ENCODE data around the gene DRD4. TPM values are rescaled to one million over a fixed set of nuclear protein-coding genes. Genes with fewer than 3 reads are reported as not detected.
A peak's percentile ranks its signal among the peaks of the same experiment; 100 is the strongest.

DRD4 gene
- under 1 TPM; 0.68 TPM for total RNA-seq

DNA sequence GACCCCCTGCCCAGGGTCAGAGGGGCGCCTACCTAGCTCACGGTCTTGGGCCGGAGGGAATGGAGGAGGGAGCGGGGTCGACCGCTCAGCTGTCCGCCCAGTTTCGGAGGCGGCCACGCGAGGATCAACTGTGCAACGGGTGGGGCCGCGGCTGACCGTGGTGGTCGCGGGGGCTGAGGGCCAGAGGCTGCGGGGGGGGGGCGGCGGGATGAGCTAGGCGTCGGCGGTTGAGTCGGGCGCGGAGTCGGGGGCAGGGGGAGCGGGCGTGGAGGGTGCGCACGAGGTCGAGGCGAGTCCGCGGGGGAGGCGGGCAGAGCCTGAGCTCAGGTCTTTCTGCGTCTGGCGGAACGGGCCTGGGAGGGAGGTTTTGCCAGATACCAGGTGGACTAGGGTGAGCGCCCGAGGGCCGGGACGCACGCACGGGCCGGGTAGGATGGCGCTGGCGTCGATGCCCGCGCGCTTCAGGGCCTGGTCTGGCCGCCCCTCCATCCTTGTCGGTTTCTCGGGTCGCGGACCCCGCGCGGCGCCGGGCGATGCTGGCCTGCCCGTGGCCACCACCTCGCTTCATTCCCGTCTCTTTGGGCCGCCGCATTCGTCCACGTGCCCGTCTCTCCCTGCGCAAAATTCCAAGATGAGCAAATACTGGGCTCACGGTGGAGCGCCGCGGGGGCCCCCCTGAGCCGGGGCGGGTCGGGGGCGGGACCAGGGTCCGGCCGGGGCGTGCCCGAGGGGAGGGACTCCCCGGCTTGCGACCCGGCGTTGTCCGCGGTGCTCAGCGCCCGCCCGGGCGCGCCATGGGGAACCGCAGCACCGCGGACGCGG lies at the start of gene DRD4:
Gene DRD4 (plus strand): TSS at position 759 of the 822 bp plus-strand sequence. CDS start 36 bp downstream, at position 795.
- Histone ChIP-seq H3K36me3 (no peaks in the 10 kb centered on the region), H3K27ac (no peak within 1 kb of the TSS), H3K4me3 (peak within 1 kb of the TSS; percentile 4 to 33), H3K9me3 (no peaks in the 10 kb centered on the region), H3K4me1 (replicated peaks) (no peaks in the 10 kb centered on the region), H3K27me3 (replicated peaks; ENCODE audit: insufficient read depth) (no peaks in the 10 kb centered on the region)
- intact Hi-C loops (cut with DNase I): no loop called here
- no peak for DNase-seq (ENCODE audit: low spot score)
- no peak for TF ChIP-seq POLR2A (IDR thresholded peaks at IDR 0.05)
- TF ChIP-seq POLR2AphosphoS5 (IDR thresholded peaks at IDR 0.05): no peak
- TF ChIP-seq, protein P1, sequence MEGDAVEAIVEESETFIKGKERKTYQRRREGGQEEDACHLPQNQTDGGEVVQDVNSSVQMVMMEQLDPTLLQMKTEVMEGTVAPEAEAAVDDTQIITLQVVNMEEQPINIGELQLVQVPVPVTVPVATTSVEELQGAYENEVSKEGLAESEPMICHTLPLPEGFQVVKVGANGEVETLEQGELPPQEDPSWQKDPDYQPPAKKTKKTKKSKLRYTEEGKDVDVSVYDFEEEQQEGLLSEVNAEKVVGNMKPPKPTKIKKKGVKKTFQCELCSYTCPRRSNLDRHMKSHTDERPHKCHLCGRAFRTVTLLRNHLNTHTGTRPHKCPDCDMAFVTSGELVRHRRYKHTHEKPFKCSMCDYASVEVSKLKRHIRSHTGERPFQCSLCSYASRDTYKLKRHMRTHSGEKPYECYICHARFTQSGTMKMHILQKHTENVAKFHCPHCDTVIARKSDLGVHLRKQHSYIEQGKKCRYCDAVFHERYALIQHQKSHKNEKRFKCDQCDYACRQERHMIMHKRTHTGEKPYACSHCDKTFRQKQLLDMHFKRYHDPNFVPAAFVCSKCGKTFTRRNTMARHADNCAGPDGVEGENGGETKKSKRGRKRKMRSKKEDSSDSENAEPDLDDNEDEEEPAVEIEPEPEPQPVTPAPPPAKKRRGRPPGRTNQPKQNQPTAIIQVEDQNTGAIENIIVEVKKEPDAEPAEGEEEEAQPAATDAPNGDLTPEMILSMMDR (IDR thresholded peaks at IDR 0.05): no peak
- WGBS: 21% methylated on average over 91 of the region's 100 CpGs

DNA sequence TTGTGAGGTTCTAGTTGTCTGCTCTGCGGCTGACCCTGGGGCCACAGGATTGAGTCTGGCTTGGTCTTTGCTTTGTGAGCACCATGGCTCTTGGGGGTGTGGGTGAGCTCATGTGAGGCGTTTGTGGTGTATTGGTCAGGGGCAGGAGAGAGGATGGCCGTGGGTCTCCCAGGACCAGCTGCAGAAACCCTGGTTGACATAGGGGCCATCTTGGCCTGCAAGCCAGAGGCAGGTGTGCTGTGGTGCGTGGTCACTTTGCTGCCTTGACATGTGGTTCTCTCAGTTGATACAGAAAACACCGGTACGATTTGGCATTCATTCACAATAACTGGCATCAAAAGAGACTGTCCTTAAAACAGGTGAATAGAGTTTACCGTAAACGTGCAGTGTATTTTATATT lies 49.5 kb upstream of the DRD4 start:
- 88% methylated on average over 8 of the region's 8 CpGs for WGBS
- no peaks in the 10 kb centered on the region for H3K27me3 ChIP-seq (replicated peaks; ENCODE audit: insufficient read depth)
- intact Hi-C loops (cut with DNase I): no loop called here
- no peaks in the 10 kb centered on the region for H3K9me3 ChIP-seq
- H3K4me1 ChIP-seq (replicated peaks): no peaks in the 10 kb centered on the region
- H3K4me3 ChIP-seq: no peak overlapping the region
- no peak overlapping the region for H3K27ac ChIP-seq
- no peak for TF ChIP-seq POLR2AphosphoS5 (IDR thresholded peaks at IDR 0.05)
- H3K36me3 ChIP-seq: peaks cover 7 to 29% of the 10 kb centered on the region in 2 donors
- DNase-seq (ENCODE audit: low spot score): no peak

DNA sequence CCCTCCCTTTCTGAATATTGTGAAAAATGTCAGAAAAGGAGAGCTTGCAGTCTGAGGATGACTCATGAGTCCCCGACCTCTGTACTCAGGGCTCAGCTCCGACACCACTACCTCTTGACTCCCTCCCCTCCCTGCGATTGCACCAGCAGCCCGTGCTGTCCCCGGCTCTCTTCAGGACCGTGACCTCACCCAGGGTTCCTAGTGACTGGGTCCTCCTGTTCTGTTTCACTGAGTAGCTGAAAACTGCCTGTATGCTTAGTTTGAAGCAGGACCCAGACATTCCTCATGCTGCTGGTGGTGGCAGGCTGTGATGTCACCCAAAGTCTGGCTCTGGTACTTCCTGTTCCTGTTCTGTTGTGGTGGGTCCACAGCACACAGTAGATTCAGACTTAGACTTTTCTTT lies 49.1 kb upstream of the DRD4 start:
- Histone ChIP-seq H3K27ac (no peak overlapping the region), H3K36me3 (peaks cover 12 to 27% of the 10 kb centered on the region in 2 donors), H3K9me3 (no peaks in the 10 kb centered on the region), H3K4me1 (replicated peaks) (no peaks in the 10 kb centered on the region), H3K27me3 (replicated peaks; ENCODE audit: insufficient read depth) (no peaks in the 10 kb centered on the region), H3K4me3 (no peak overlapping the region)
- intact Hi-C loops (cut with DNase I): no loop called here
- WGBS: 75% methylated on average over 6 of the region's 6 CpGs
- TF ChIP-seq, protein P1 (IDR thresholded peaks at IDR 0.05): no peak
- TF ChIP-seq POLR2A (IDR thresholded peaks at IDR 0.05) (no peak), POLR2AphosphoS5 (IDR thresholded peaks at IDR 0.05) (no peak)
- DNase-seq (ENCODE audit: low spot score): no peak

DNA sequence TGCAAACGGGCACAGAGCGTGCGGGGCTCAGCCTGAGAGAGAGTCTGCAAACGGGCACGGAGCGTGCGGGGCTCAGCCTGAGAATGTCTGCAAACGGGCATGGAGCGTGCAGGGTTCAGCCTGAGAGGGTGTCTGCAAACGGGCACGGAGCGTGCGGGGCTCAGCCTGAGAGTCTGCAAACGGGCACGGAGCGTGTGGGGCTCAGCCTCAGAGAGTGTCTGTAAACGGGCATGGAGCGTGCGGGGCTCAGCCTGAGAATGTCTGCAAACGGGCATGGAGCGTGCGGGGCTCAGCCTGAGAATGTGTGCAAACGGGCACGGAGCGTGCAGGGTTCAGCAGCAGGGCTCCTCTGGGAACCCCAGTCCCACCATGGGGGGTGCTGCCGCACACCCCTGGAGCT lies 47.3 kb upstream of the DRD4 start:
- no peak overlapping the region for H3K4me3 ChIP-seq
- TF ChIP-seq, protein P1 (IDR thresholded peaks at IDR 0.05): no peak
- TF ChIP-seq POLR2A (IDR thresholded peaks at IDR 0.05) (no peak), POLR2AphosphoS5 (IDR thresholded peaks at IDR 0.05) (no peak)
- no peaks in the 10 kb centered on the region for H3K4me1 ChIP-seq (replicated peaks)
- no peak overlapping the region for H3K27ac ChIP-seq
- no peaks in the 10 kb centered on the region for H3K27me3 ChIP-seq (replicated peaks; ENCODE audit: insufficient read depth)
- no peak for DNase-seq (ENCODE audit: low spot score)
- intact Hi-C loops (cut with DNase I): no loop called here
- no peaks in the 10 kb centered on the region for H3K9me3 ChIP-seq
- WGBS: 90% methylated on average over 26 of the region's 26 CpGs
- H3K36me3 ChIP-seq: peaks cover 9 to 31% of the 10 kb centered on the region in 2 donors

DNA sequence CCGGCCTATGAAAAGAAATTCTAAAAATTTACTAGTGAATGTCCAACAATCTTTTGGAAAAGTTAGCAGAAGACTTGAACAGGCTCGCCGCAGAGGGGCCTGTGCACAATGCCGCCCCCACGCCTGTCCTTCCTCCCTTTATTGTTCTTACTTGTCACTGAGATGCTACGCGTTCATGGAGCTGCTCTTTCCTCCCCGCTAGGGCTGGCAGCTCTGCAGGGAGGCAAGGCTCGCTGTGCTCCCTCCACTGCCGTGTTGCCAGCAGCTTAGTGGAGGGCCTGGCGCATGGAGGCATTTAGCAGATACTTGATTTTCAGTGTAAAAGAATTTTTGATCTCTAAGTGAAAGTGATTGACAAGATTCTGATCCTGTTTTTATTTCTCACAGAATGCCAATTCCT lies 46.1 kb upstream of the DRD4 start:
- Histone ChIP-seq H3K36me3 (peaks cover 9 to 31% of the 10 kb centered on the region in 2 donors), H3K9me3 (no peaks in the 10 kb centered on the region), H3K27ac (no peak overlapping the region), H3K27me3 (replicated peaks; ENCODE audit: insufficient read depth) (no peaks in the 10 kb centered on the region), H3K4me1 (replicated peaks) (no peaks in the 10 kb centered on the region), H3K4me3 (no peak overlapping the region)
- TF ChIP-seq POLR2AphosphoS5 (IDR thresholded peaks at IDR 0.05): no peak
- TF ChIP-seq, protein P1 (IDR thresholded peaks at IDR 0.05): no peak
- no peak for TF ChIP-seq POLR2A (IDR thresholded peaks at IDR 0.05)
- no peak for DNase-seq (ENCODE audit: low spot score)
- intact Hi-C loops (cut with DNase I): no loop called here
- 78% methylated on average over 11 of the region's 11 CpGs for whole genome bisulfite sequencing

All from prostate gland (tissue), 2 donors.